Ectodermal cell (in vitro differentiated cells): ENCODE measurements around the gene RXRA.
"Not testable (repeated sequence)": the region's sequence is repeated elsewhere in the genome, so short reads cannot be mapped to it uniquely, and the experiment has no call there.

Source experiments
- H3K27ac ChIP-seq: 2 replicates; pipeline ENCODE4 v1.7.0; 2013; ENCODE audit warnings: mild to moderate bottlenecking, low read depth, low read length; ENCODE audit not compliant: insufficient read depth, poor library complexity, severe bottlenecking
- H3K27me3 ChIP-seq: 2 replicates; pipeline ENCODE4 v1.7.0; 2013; ENCODE audit warnings: mild to moderate bottlenecking, low read length; ENCODE audit not compliant: insufficient read depth, control insufficient read depth, poor library complexity, severe bottlenecking
- H3K36me3 ChIP-seq: one replicate; pipeline ENCODE4 v1.7.0; 2013; ENCODE audit warnings: low read length; ENCODE audit not compliant: control insufficient read depth, insufficient read depth
- H3K4me1 ChIP-seq: one replicate; pipeline ENCODE4 v1.7.0; 2013; ENCODE audit warnings: low read length; ENCODE audit not compliant: control insufficient read depth, insufficient read depth
- H3K4me3 ChIP-seq: 2 replicates; pipeline ENCODE4 v1.7.0; 2013; ENCODE audit warnings: low read depth, low read length, control low read depth; ENCODE audit not compliant: insufficient read depth
- H3K9me3 ChIP-seq: 2 replicates; pipeline ENCODE4 v1.7.0; 2013; ENCODE audit warnings: mild to moderate bottlenecking, low read length, moderate library complexity; ENCODE audit not compliant: control insufficient read depth
- WGBS, 2 experiments: methylation state at CpG; one replicate each; pipeline ENCODE4 v1.1.7; 2013; ENCODE audit warnings: missing lambda C conversion rate in 2 of 2; 5-methylcytosine and 5-hydroxymethylcytosine counted together

Gene RXRA

DNA sequence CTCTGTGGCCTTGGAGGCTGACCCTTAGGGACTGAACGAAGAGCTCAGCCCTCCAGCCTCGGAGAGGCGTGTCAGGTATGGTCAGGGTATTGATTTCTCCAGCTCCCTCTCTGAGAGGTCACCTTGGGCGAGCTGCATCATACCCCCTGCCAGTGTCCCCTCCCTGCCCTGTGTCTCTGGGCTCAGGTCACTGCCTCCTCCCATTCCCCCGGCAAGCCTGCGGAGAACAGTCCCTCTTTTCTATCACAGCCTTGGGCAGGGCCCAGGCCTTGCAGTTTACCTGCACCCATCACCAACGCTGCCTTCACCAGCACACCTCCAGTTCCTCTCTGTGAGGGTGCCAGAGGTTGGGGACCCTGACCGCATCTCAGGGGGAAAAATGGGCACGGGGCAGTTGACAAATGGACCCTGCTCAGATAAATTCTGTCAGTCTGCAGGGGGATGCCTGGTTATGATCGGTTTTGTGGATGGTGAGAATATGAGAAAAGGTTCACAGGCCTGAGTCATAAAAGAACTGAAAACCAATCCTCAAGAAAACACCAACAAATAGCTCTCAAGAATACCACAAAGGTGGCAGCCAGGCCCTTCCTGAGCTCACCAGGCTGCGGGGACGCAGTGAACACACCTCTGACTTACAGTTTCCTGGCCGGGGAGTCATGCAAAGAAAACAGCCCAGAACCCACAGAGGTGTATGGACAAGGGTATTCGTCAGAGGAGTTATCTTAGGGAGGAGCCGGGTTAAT, 24.7 kb upstream of the RXRA start:
- Histone ChIP-seq H3K4me1 (peaks cover 6% of the 10 kb centered on the region), H3K9me3 (no peaks in the 10 kb centered on the region), H3K27me3 (no peaks in the 10 kb centered on the region), H3K27ac (no peak overlapping the region), H3K36me3 (no peaks in the 10 kb centered on the region), H3K4me3 (no peak overlapping the region)
- WGBS, 2 experiments: 85 to 86% methylated on average over 15 of the region's 15 CpGs

DNA sequence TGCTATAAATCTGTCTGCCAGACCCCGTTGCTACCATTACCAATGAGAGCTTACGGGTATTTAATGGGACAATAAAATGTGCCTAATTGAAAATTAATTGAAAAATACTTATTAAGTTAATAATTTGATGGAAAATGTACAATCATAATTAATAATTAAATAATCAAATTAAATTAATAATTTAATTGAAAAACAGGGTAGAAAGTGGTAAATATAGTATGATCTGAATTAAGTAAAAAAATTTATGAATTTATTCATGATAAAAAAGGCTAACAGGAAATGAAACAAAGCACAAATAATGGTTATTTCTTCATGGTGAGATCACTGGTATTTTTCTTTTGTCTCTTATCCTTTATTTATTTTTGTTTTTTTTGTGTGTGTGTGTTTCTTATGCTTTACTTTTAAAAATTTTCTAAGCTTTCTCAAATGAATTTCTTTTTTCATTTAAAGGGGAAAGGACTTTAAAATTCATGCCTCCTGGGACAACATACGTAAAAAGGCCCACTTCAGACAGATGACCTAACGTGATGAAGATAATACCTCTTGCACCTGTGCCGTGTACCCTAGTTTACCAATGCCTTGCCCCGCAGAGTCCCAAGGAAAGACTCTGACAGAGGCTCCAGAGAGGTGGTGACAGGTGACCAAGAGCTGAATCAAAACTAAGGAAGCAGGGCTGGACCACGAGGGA, 24.0 kb upstream of the RXRA start:
- Histone ChIP-seq H3K36me3 (no peaks in the 10 kb centered on the region), H3K9me3 (no peaks in the 10 kb centered on the region), H3K4me1 (no peaks in the 10 kb centered on the region), H3K27ac (no peak overlapping the region), H3K27me3 (no peaks in the 10 kb centered on the region), H3K4me3 (no peak overlapping the region)
- WGBS, 2 experiments: 96 to 98% methylated on average over 6 to 7 of the region's 7 CpGs

DNA sequence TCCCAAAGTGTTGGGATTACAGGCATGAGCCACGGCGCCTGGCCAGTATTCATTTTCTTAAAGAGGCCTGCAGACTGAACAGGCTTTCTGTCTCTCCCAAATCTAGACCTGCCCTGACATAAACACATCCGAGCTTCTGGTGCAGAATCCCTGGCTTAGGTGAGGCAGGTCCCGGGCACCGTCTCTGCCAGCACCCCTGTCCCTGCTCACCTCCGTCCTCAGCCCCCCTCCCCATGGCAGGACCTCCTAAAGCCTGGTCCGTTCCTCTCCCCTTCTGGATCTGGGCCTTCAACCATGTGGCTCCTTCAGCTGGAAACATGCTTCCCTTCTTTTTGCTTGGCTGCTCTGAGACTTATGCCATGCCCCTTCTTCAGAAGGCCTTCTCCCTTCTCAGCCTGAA, 22.7 kb upstream of the RXRA start:
- Histone ChIP-seq H3K9me3 (no peaks in the 10 kb centered on the region), H3K4me1 (no peaks in the 10 kb centered on the region), H3K4me3 (no peak overlapping the region), H3K36me3 (no peaks in the 10 kb centered on the region), H3K27ac (no peak overlapping the region), H3K27me3 (no peaks in the 10 kb centered on the region)
- WGBS, 2 experiments: 92 to 95% methylated on average over 7 of the region's 7 CpGs

DNA sequence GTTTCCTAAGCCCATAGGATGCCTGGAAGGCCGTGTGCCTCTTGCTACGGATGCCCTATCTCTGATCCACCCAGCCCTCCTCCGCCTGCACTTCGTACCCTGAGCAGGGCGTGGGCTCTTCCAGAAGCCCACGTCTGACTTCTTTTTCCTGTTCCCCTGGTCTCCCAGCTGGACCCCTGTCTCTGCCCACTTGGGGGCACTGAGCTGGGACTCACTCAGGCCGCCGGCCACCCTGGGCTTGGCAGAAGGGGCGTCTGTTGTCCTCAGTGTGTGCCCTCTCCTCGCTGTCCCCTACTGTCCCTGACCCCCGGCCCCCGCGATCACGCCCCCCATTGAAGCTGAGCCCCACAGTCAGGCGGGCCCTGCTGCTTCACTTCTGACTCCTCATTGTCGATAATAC, 22.0 kb upstream of the RXRA start:
- H3K4me3 ChIP-seq: no peak overlapping the region
- no peaks in the 10 kb centered on the region for H3K27me3 ChIP-seq
- no peaks in the 10 kb centered on the region for H3K9me3 ChIP-seq
- no peaks in the 10 kb centered on the region for H3K36me3 ChIP-seq
- H3K27ac ChIP-seq: no peak overlapping the region
- no peaks in the 10 kb centered on the region for H3K4me1 ChIP-seq
- 90 to 91% methylated on average over 16 of the region's 16 CpGs for WGBS, 2 experiments

DNA sequence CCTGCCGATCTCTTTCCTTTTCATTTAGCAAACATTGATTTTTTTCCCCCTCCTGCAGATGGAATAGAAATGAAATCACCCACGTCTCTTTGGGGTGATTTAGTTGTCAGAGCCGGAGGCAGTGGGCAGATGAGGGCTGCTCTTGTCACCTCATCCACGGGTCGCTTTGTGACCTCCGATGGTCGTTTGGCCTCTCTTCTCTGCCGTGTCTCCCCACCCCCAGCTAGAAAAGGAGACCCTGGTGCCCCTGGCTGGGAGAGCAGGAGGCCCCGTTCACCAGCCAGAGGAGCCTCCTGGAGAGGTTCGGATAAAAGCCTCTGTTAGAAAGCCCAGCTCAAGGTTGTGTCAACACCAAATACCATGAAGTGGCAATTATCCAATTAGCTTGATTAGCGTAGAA, 21.6 kb upstream of the RXRA start:
- Histone ChIP-seq H3K9me3 (no peaks in the 10 kb centered on the region), H3K4me3 (no peak overlapping the region), H3K4me1 (no peaks in the 10 kb centered on the region), H3K36me3 (no peaks in the 10 kb centered on the region), H3K27me3 (no peaks in the 10 kb centered on the region), H3K27ac (no peak overlapping the region)
- WGBS, 2 experiments: 86 to 88% methylated on average over 11 of the region's 11 CpGs

DNA sequence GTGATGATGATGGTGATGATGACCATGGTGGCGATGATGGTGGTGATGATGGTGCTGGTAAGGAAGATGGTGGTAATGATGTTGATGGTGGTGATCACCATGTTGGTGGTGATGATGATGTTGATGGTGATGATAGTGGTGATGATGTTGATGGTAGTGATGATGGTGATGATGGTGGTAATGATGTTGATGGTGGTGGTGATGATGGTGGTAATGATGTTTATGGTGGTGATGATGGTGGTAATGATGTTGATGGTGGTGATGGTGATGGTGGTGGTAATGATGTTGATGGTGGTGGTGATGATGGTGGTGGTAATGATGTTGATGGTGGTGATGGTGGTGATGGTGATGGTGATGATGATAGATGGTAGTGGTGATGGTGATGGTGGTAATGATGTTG, 20.7 kb upstream of the RXRA start:
- no peaks in the 10 kb centered on the region for H3K9me3 ChIP-seq
- 93 to 98% methylated on average over 1 of the region's 1 CpG for WGBS, 2 experiments
- no peak overlapping the region for H3K27ac ChIP-seq
- no peaks in the 10 kb centered on the region for H3K4me1 ChIP-seq
- H3K4me3 ChIP-seq: no peak overlapping the region
- H3K36me3 ChIP-seq: no peaks in the 10 kb centered on the region
- no peaks in the 10 kb centered on the region for H3K27me3 ChIP-seq

DNA sequence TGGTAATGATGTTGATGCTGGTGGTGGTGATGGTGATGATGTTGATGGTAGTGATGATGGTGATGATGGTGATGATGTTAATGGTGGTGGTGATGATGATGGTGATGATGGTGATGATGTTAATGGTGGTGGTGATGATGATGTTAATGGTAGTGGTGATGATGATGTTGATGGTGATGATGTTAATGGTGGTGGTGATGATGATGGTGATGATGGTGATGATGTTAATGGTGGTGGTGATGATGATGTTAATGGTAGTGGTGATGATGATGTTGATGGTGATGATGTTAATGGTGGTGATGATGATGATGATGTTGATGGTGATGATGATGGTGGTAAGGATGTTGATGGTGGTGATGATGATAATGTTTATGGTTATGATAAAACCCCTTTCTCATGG, 20.2 kb upstream of the RXRA start:
- H3K9me3 ChIP-seq, H3K36me3 ChIP-seq, H3K4me3 ChIP-seq, H3K27me3 ChIP-seq, H3K27ac ChIP-seq, H3K4me1 ChIP-seq: not testable (repeated sequence)

DNA sequence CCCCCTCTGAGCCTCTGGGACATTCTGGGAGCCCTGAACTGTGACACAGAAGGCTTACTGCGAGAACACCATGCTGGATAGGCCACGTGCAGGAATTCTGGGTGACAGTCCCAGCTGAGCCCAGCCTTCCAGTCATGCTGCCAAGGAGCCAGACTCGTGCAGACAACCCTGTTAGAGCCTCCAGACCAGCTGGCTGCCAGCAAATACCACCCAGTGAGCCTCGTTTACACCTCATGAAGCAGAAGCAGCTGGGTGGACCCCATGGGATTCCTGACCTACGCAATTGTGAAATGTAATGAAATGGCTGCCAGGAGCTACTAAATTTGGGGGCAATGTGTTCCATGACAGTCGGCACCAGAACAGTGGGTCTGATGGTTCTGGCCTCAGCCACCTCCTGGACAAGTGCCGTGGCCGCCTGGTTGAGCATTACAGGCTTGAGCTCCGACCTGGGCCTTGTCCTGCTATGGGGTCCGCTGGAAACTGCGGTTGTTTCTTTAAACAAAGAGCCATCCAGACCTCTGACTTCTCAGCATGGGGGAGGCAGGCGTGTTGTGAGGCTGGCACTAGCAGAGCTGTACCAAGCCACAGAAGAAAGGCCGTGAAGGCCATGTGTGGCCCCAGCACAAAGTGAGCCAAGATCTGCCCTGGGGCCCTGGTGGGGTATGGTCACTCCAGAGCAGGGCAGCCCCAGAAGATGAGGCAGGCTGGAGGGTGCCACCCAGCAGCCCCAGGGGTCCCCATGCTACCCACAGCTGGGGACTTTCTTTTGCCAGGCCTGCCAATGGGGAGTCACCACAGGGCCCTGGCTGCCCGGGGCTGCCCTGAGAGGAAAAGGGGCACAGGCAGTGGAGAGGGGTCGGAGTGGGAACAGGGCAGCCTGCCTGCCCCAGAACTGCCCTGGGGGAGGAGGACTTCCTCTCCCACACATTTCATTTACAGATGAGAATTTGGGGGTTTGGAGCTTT, 19.3 kb upstream of the RXRA start:
- Histone ChIP-seq H3K9me3 (peaks cover 2% of the 10 kb centered on the region), H3K27ac (no peak overlapping the region), H3K4me1 (no peaks in the 10 kb centered on the region), H3K27me3 (no peaks in the 10 kb centered on the region), H3K36me3 (no peaks in the 10 kb centered on the region), H3K4me3 (no peak overlapping the region)
- 89 to 91% methylated on average over 14 to 15 of the region's 15 CpGs for WGBS, 2 experiments

DNA sequence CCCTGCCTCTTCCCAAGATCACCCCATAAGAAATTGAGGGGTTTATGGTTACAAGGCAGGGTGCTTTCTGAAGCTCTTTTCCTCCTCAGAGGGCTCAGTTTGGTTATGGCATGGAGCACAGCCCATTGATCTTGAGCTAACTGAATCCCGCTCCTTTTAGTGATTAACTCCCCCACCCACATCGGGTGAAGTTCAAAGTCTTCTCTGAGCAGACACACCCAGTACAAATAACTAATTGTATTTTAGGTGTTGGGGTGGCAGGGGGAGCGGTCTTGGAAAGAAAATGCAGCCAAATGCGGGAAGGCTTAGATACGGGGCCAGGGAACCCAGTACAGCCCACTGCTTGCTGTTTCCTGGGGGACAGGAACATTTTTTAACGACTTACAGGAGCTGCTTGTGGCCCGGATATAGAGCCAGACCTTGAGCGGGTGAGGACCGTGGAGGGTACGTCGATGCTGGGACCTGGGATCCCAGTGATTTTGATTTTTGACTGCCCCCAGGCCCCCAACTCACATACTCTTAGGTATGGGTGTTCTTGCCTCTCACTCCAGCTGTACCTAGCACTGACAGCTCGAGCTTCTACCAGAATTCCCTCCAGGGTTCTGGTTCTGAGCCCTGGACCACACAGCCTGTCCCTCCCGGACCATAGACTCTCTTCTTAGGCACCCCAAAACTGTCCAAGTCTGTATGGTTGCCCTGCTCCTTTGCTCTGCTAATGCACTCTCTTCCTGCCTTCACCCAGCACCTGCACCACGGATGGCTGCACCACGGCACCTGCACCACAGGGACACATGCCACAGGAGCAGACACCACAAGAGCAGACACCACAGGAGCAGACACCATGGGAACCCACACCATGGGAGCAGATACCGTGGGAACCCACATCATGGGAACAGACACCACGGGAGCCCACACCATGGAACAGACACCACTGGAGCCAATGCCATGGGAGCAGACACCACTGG, 18.3 kb upstream of the RXRA start:
- WGBS, 2 experiments: 92 to 95% methylated on average over 16 to 17 of the region's 17 CpGs
- H3K4me3 ChIP-seq: no peak overlapping the region
- H3K4me1 ChIP-seq: no peaks in the 10 kb centered on the region
- H3K9me3 ChIP-seq: peaks cover 2% of the 10 kb centered on the region
- H3K27ac ChIP-seq: no peak overlapping the region
- no peaks in the 10 kb centered on the region for H3K27me3 ChIP-seq
- no peaks in the 10 kb centered on the region for H3K36me3 ChIP-seq
